Spleen (tissue), 13 donors: ENCODE results near the gene THAP4. TPM values are rescaled to one million over a fixed set of nuclear protein-coding genes. Genes with fewer than 3 reads are reported as not detected.

Source experiments
- DNase-seq: peaks from one replicate; pipeline ENCODE4 v3.0.0-alpha.2; 2020
- H3K27ac ChIP-seq, 8 donors: fragments of 200-600 bp; sonication (generic) in 7 of 8; 1 replicate in 4 of 8; 2 replicates in 4 of 8; pipeline versions ENCODE4 v1.5.0 to v1.8.0; 2016 to 2021; ENCODE audit warnings: inconsistent platforms in 4 of 8, mild to moderate bottlenecking in 4 of 8, moderate library complexity in 1 of 8
- H3K27me3 ChIP-seq, 7 donors: fragments of 200-600 bp; sonication (generic) in 6 of 7; replicated peaks in 1 of 7; 1 replicate in 4 of 7; 2 replicates in 3 of 7; pipeline versions ENCODE4 v1.5.0 to v1.8.0; 2016 to 2021; ENCODE audit warnings: inconsistent platforms in 3 of 7, mild to moderate bottlenecking in 1 of 7
- H3K36me3 ChIP-seq, 6 donors: fragments of 200-600 bp; sonication (generic) in 5 of 6; 1 replicate in 4 of 6; 2 replicates in 2 of 6; pipeline versions ENCODE4 v1.5.0 to v1.8.0; 2016 to 2021; ENCODE audit warnings: inconsistent platforms in 2 of 6
- H3K4me1 ChIP-seq, 6 donors: fragments of 200-600 bp; sonication (generic) in 5 of 6; 1 replicate in 3 of 6; 2 replicates in 3 of 6; pipeline versions ENCODE4 v1.5.0 to v1.8.0; 2016 to 2021; ENCODE audit warnings: inconsistent platforms in 3 of 6
- H3K4me3 ChIP-seq, 8 donors: fragments of 200-600 bp; sonication (generic) in 7 of 8; 1 replicate in 4 of 8; 2 replicates in 4 of 8; pipeline versions ENCODE4 v1.5.0 to v1.8.0; 2016 to 2021; ENCODE audit warnings: inconsistent platforms in 4 of 8, mild to moderate bottlenecking in 4 of 8, moderate library complexity in 2 of 8
- H3K9me3 ChIP-seq, 8 donors: fragments of 200-600 bp; sonication (generic) in 7 of 8; 1 replicate in 4 of 8; 2 replicates in 4 of 8; pipeline versions ENCODE4 v1.5.0 to v1.8.0; 2016 to 2021; ENCODE audit warnings: inconsistent platforms in 4 of 8
- CTCF ChIP-seq, 11 experiments: fragments of 200-600 bp in 7 of 11; fragments of 450-650 bp in 4 of 11; sonication (generic) in 4 of 11; IDR thresholded peaks in 8 of 11; conservative IDR thresholded peaks in 3 of 11; 1 replicate in 7 of 11; 2 replicates in 4 of 11; pipeline versions ENCODE4 v1.4.0 to v1.8.0; 2016 to 2021; ENCODE audit warnings: antibody characterized with exemption in 11 of 11, inconsistent platforms in 4 of 11, mild to moderate bottlenecking in 1 of 11
- POLR2A ChIP-seq, 3 donors: fragments of 450-650 bp; IDR thresholded peaks; one replicate each; pipeline ENCODE4 v1.5.1; 2017; ENCODE audit warnings: antibody characterized with exemption in 3 of 3, mild to moderate bottlenecking in 1 of 3
- POLR2AphosphoS5 ChIP-seq, 3 donors: sonication (generic); formaldehyde crosslinking; IDR thresholded peaks; one replicate each; pipeline ENCODE4 v1.5.1; 2017; ENCODE audit warnings: antibody characterized with exemption in 3 of 3
- WGBS, 5 donors: extraction: QIAGEN DNeasy Blood & Tissue Kit in 3 of 5; methylation state at CpG; one replicate each; pipeline versions ENCODE4 v1.1.5 to v1.1.7; 2013 to 2018; 5-methylcytosine and 5-hydroxymethylcytosine counted together
- intact Hi-C: fragments of 100-400 bp; cut with DNase I; formaldehyde crosslinking; loops from one replicate; pipeline ENCODE4 v1.15.0; 2023; ENCODE audit warnings: low total_unique reads
- long read RNA-seq, 2 donors: transcript quantifications; one replicate each; lab custom pipeline, GENCODE V29; 2026
- polyA plus RNA-seq, 3 donors: library from polyadenylated mRNA; stranded (reverse); fragments of 200-250 nt; gene quantifications; one replicate each; pipeline ENCODE4 v1.2.1, GENCODE V29; 2013
- total RNA-seq, 7 donors: library from RNA; depleted of rRNA in 3 of 7; stranded (reverse); fragments of >200 nt in 3 of 7; fragmentation: NEBNext Ultra II Directional in 4 of 7; extraction: Animal tissue kit (Norgen Biotek cat#: 25700) in 4 of 7; gene quantifications; one replicate each; pipeline versions ENCODE4 v1.1.0 to v1.2.1, GENCODE V29; 2016 to 2021
- donor health status: healthy with polysubstance abuse.
- donor health status: DM: no; HTN: no; CAD: no; lungs with moderate emphysema.
- donor health status: DM: no; HTN: no; CAD: no.
- donor health status: Bipolar disorder and iron deficiency.
- donor health status: healthy.
- donor health status: DM: no; HTN: no; CAD: no.
- donor health status: DM: yes; HTN: yes; CAD: no.

Gene THAP4
- total RNA-seq (10 to 100 TPM; 23.5 to 31.5 (median 28.8) TPM), polyA plus RNA-seq (10 to 100 TPM; 21.0 to 27.7 (median 23.5) TPM)
- long read RNA-seq, donor 1, transcript THAP4-204 (6 exons, 2,367 nt) = major isoform, 5 of 13 reads
- long read RNA-seq, donor 1, partial matches to known transcripts = 8 of 13 reads
- long read RNA-seq, donor 1, other reads (novel, unspliced or antisense) = 0 of 13 reads
- long read RNA-seq, donor 2, partial matches to known transcripts = 25 of 27 reads
- long read RNA-seq, donor 2, other reads (novel, unspliced or antisense) = 0 of 27 reads

- peak; percentile 96 for DNase-seq
- Histone ChIP-seq H3K9me3 (peaks cover 0 to 6% (median 0%) of the 10 kb centered on the region in 8 donors), H3K4me3 (peak within 1 kb of the TSS; percentile 82 to 100 (median 93)), H3K27me3 (no peaks in the 10 kb centered on the region), H3K27ac (peak within 1 kb of the TSS; percentile 99 to 100 (median 100)), H3K36me3 (peaks cover 3 to 34% (median 16%) of the 10 kb centered on the region in 6 donors), H3K4me1 (peaks cover 23 to 66% (median 53%) of the 10 kb centered on the region in 6 donors)
- intact Hi-C loops = no loop called here
- WGBS, 5 donors = 0 to 2% (median 0%) methylated on average over 12 to 123 of the region's 123 CpGs
- TF ChIP-seq POLR2A (IDR thresholded peaks at IDR 0.05) = peak in 2 of 3 donors; percentile 47 to 66
- peak in 2 of 11 experiments; percentile 9 to 28 for TF ChIP-seq CTCF (IDR thresholded peaks at IDR 0.05 in 8 of 11, conservative IDR thresholded peaks at IDR 0.05 in 3 of 11)
- peak; percentile 94 to 95 (median 95) for TF ChIP-seq POLR2AphosphoS5 (IDR thresholded peaks at IDR 0.05)
Observed at GRCh38 chr2:241637018-241637794, at the start of gene THAP4, which contains the start of gene ATG4B. THAP4 (minus strand) TSS chr2:241637158; CDS start chr2:241637017, 141 bp downstream. ATG4B (plus strand) TSS chr2:241637693; CDS start chr2:241637715, 22 bp downstream.

GRCh38 chr2:241686324-241686649 lies 49.3 kb upstream of the THAP4 start:
- Histone ChIP-seq H3K36me3 (peaks cover 0 to 59% (median 31%) of the 10 kb centered on the region in 6 donors), H3K27me3 (no peaks in the 10 kb centered on the region), H3K27ac (peak overlapping the region; percentile 92 to 96 (median 94)), H3K4me1 (peaks cover 11 to 56% (median 35%) of the 10 kb centered on the region in 6 donors), H3K9me3 (no peaks in the 10 kb centered on the region), H3K4me3 (peak overlapping the region; percentile 81 to 100 (median 96))
- DNase-seq = no peak
- intact Hi-C loops = no loop called here
- 0 to 1% (median 1%) methylated on average over 28 to 37 of the region's 37 CpGs for WGBS, 5 donors
- TF ChIP-seq POLR2AphosphoS5 (IDR thresholded peaks at IDR 0.05) (no peak), CTCF (IDR thresholded peaks at IDR 0.05 in 8 of 11, conservative IDR thresholded peaks at IDR 0.05 in 3 of 11) (no peak), POLR2A (IDR thresholded peaks at IDR 0.05) (no peak)

- intact Hi-C loops = no loop called here
- H3K4me3 ChIP-seq = no peak overlapping the region
- H3K27me3 ChIP-seq = no peaks in the 10 kb centered on the region
- no peak overlapping the region for H3K27ac ChIP-seq
- TF ChIP-seq POLR2AphosphoS5 (IDR thresholded peaks at IDR 0.05) (no peak), CTCF (IDR thresholded peaks at IDR 0.05 in 8 of 11, conservative IDR thresholded peaks at IDR 0.05 in 3 of 11) (no peak), POLR2A (IDR thresholded peaks at IDR 0.05) (no peak)
- peaks cover 0 to 91% (median 56%) of the 10 kb centered on the region in 6 donors for H3K36me3 ChIP-seq
- no peak for DNase-seq
- no peaks in the 10 kb centered on the region for H3K9me3 ChIP-seq
- 88 to 95% (median 92%) methylated on average over 14 of the region's 14 CpGs for WGBS, 5 donors
- H3K4me1 ChIP-seq = peaks cover 4 to 12% (median 10%) of the 10 kb centered on the region in 6 donors
Observed at GRCh38 chr2:241680827-241681599, 44.1 kb upstream of the THAP4 start.
